ENCODE data around the gene ROM1.
"Not testable (repeated sequence)": the region's sequence is repeated elsewhere in the genome, so short reads cannot be mapped to it uniquely, and the experiment has no call there.

The ROM1 gene

GRCh38 chr11:62650283-62650682 is 37.2 kb downstream of the ROM1 start:
- not testable (repeated sequence) for DNase-seq

- no peak for DNase-seq
These were observed 39.3 kb downstream of the ROM1 start for GRCh38 chr11:62652161-62653006.

- no peak for DNase-seq
These were observed 41.2 kb downstream of the ROM1 start for GRCh38 chr11:62654297-62654696.

GRCh38 chr11:62656796-62657429 is 43.9 kb downstream of the ROM1 start:
- no peak for DNase-seq

GRCh38 chr11:62664405-62665074 is 51.5 kb downstream of the ROM1 start:
- DNase-seq = no peak
